ENCODE data around the gene MGLL.

GRCh38 chr3:127712881-127713771, 109.2 kb downstream of the MGLL start:
- TF ChIP-seq POLR2A (IDR thresholded peaks at IDR 0.05): no peak
- TF ChIP-seq CTCF (IDR thresholded peaks at IDR 0.05): no peak
